Measurements from ENCODE around the gene PI4K2B.
A peak's percentile ranks its signal among the peaks of the same experiment; 100 is the strongest.
"Not testable (repeated sequence)": the region's sequence is repeated elsewhere in the genome, so short reads cannot be mapped to it uniquely, and the experiment has no call there.

The PI4K2B gene

DNA sequence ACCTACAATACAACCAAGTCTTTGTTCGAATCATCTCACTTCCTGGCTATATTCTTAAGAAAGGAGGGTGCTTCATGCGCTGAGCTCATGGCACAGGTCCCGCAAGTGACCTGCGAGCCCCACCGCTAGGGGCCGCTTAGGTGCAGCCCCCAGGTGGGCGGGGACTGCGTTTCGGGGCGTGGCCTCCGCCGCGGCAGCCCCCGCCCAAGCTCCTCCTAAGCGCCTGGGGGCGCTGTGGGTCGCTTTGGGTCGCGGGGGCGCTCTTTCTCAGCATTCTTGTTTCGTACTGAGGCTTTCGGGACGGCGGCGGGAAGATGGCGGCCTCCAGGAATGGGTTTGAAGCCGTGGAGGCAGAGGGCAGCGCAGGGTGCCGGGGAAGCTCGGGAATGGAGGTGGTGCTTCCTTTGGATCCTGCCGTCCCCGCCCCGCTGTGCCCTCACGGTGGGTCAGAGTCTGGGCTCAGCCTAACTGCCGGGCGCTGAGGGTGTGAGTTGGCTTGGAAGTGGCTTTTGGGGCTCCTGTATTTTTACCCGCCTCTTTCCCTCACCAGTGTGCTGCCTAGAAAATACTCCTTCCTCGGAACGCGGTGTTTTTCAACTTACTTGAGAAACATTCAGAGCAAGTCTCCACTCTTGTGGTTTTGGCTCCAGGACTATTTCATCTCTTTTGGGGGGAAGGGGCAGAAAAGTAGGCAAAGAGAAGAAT lies 78.8 kb downstream of the PI4K2B start, which contains the start of gene ZCCHC4:
ZCCHC4 (plus strand) TSS at position 279 of the 705 bp plus-strand sequence; CDS start at position 315, 36 bp downstream.
- TF ChIP-seq, protein P1, sequence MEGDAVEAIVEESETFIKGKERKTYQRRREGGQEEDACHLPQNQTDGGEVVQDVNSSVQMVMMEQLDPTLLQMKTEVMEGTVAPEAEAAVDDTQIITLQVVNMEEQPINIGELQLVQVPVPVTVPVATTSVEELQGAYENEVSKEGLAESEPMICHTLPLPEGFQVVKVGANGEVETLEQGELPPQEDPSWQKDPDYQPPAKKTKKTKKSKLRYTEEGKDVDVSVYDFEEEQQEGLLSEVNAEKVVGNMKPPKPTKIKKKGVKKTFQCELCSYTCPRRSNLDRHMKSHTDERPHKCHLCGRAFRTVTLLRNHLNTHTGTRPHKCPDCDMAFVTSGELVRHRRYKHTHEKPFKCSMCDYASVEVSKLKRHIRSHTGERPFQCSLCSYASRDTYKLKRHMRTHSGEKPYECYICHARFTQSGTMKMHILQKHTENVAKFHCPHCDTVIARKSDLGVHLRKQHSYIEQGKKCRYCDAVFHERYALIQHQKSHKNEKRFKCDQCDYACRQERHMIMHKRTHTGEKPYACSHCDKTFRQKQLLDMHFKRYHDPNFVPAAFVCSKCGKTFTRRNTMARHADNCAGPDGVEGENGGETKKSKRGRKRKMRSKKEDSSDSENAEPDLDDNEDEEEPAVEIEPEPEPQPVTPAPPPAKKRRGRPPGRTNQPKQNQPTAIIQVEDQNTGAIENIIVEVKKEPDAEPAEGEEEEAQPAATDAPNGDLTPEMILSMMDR (IDR thresholded peaks at IDR 0.05; ENCODE audit: low read depth, low read length) = peak; percentile 100
- TF ChIP-seq POLR2A (IDR thresholded peaks at IDR 0.05; ENCODE audit: extremely low read depth, insufficient read length) (peak; percentile 72), MYC (IDR thresholded peaks at IDR 0.05; ENCODE audit: low read depth, low read length) (peak; percentile 74), MAX (IDR thresholded peaks at IDR 0.05; ENCODE audit: low read depth, low read length) (peak; percentile 45; the same call in 1 of the 2 replicates)
- peak; percentile 97 for DNase-seq (ENCODE audit: low read depth)
- H3K4me3 ChIP-seq (ENCODE audit: low read depth, low read length) = peak within 1 kb of the TSS; percentile 92

DNA sequence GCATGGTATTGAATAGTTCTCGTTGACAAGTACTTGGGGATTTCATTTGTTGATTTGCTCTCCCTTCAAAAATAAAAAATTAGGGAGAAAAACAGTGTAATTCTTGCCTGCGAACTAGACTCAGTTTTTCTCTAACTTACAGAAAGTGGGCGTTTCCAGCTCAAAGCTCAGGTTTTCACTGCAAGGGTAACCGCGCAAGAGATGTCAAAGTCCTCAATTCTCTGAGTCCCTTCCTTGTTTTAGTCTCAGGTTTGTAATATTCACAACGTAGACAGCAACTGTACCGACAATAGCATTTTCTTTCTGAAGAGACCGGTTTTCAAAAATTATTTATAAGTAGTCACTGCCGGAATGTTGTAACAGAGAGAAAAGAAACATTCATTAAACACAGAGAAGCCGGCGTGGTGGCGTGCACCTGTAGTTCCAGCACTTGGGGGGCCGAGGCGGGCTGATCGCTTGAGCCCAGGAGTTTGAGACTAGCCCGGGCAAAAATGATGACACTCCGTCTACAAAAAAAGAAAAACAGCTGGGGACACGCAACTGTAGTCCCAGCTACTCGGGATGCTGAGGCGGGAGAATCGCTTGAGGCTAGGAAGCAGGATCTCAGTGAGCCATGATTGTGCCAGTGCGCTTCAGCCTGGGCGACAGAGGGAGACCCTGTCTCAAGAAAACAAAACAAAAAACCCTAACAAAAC lies 79.5 kb downstream of the PI4K2B start:
- TF ChIP-seq MYC (IDR thresholded peaks at IDR 0.05; ENCODE audit: low read depth, low read length) (no peak), MAX (IDR thresholded peaks at IDR 0.05; ENCODE audit: low read depth, low read length) (no peak), POLR2A (IDR thresholded peaks at IDR 0.05; ENCODE audit: extremely low read depth, insufficient read length) (no peak)
- TF ChIP-seq, protein P1 (IDR thresholded peaks at IDR 0.05; ENCODE audit: low read depth, low read length) = no peak
- H3K4me3 ChIP-seq (ENCODE audit: low read depth, low read length) = peak overlapping the region; percentile 92
- peak; percentile 45 for DNase-seq (ENCODE audit: low read depth)

- H3K4me3 ChIP-seq (ENCODE audit: low read depth, low read length) = peak overlapping the region; percentile 10
- peak; percentile 66 for DNase-seq (ENCODE audit: low read depth)
- TF ChIP-seq MAX (IDR thresholded peaks at IDR 0.05; ENCODE audit: low read depth, low read length) = no peak
Measured at GRCh38 chr4:25320336-25320735, 86.5 kb downstream of the PI4K2B start.

DNA sequence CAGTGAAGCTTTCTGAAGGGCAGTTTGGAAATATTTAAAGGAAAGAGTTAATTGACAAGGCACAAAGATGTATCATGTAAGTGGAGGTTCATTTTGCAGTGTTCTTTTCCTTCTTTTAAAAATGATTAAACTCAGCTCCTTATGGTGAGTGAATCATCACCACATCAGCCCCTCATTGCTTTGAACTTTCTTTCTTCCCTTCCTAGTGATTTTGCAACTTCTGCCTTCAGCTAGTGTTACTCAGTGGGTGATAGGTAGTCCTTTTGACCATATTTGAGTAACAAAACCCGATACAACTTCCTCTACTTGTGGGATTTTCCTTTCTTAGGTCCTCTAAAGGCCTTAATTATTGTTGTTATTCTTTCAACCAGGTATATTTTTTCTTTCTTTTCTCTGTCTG lies 86.9 kb downstream of the PI4K2B start:
- peak overlapping the region; percentile 10 for H3K4me3 ChIP-seq (ENCODE audit: low read depth, low read length)
- peak; percentile 93 for DNase-seq (ENCODE audit: low read depth)
- no peak for TF ChIP-seq POLR2A (IDR thresholded peaks at IDR 0.05; ENCODE audit: extremely low read depth, insufficient read length)
- TF ChIP-seq MAX (IDR thresholded peaks at IDR 0.05; ENCODE audit: low read depth, low read length) = 0 out of 2 replicates have a peak, but pooled peaks have one; percentile 19
- TF ChIP-seq MYC (IDR thresholded peaks at IDR 0.05; ENCODE audit: low read depth, low read length) = peak; percentile 17; the same call in 1 of the 2 replicates

- DNase-seq (ENCODE audit: low read depth) = no peak
- H3K4me3 ChIP-seq (ENCODE audit: low read depth, low read length) = no peak overlapping the region
- no peak for TF ChIP-seq MYC (IDR thresholded peaks at IDR 0.05; ENCODE audit: low read depth, low read length)
- TF ChIP-seq, protein P1 (IDR thresholded peaks at IDR 0.05; ENCODE audit: low read depth, low read length) = no peak
- no peak for TF ChIP-seq MAX (IDR thresholded peaks at IDR 0.05; ENCODE audit: low read depth, low read length)
- TF ChIP-seq POLR2A (IDR thresholded peaks at IDR 0.05; ENCODE audit: extremely low read depth, insufficient read length) = no peak
Measured at GRCh38 chr4:25321703-25322102, 87.9 kb downstream of the PI4K2B start.

GRCh38 chr4:25328463-25328862 lies 94.6 kb downstream of the PI4K2B start:
- DNase-seq (ENCODE audit: low read depth); H3K4me3 ChIP-seq (ENCODE audit: low read depth, low read length): not testable (repeated sequence)

All from NB4 (cell line).